Uterus (tissue), 2 donors: Measurements from ENCODE around the gene CREB3L1.

Experiments used
- POLR2A ChIP-seq, 2 donors: fragments of 450-650 bp; IDR thresholded peaks; one replicate each; pipeline ENCODE4 v1.6.1; 2016; ENCODE audit warnings: antibody characterized with exemption in 2 of 2, mild to moderate bottlenecking in 1 of 2, moderate library complexity in 1 of 2
- TF ChIP-seq, protein P1 (sequence below), 4 experiments: fragments of 200-600 bp in 2 of 4; fragments of 450-650 bp in 2 of 4; sonication (generic) in 2 of 4; IDR thresholded peaks; one replicate each; pipeline ENCODE4 v1.5.1; 2016 to 2019; ENCODE audit warnings: antibody characterized with exemption in 4 of 4, mild to moderate bottlenecking in 2 of 4, moderate library complexity in 1 of 4

GRCh38 chr11:46307785-46308341 is 30.4 kb downstream of the CREB3L1 start:
- TF ChIP-seq, protein P1, sequence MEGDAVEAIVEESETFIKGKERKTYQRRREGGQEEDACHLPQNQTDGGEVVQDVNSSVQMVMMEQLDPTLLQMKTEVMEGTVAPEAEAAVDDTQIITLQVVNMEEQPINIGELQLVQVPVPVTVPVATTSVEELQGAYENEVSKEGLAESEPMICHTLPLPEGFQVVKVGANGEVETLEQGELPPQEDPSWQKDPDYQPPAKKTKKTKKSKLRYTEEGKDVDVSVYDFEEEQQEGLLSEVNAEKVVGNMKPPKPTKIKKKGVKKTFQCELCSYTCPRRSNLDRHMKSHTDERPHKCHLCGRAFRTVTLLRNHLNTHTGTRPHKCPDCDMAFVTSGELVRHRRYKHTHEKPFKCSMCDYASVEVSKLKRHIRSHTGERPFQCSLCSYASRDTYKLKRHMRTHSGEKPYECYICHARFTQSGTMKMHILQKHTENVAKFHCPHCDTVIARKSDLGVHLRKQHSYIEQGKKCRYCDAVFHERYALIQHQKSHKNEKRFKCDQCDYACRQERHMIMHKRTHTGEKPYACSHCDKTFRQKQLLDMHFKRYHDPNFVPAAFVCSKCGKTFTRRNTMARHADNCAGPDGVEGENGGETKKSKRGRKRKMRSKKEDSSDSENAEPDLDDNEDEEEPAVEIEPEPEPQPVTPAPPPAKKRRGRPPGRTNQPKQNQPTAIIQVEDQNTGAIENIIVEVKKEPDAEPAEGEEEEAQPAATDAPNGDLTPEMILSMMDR (IDR thresholded peaks at IDR 0.05), result no peak
- TF ChIP-seq POLR2A (IDR thresholded peaks at IDR 0.05), result no peak
